GM20000 (cell line): Measurements from ENCODE around the gene SNAP23.

Experiments
- DNase-seq: peaks from one replicate; pipeline ENCODE4 v3.0.0; 2012; ENCODE audit warnings: low spot score
- TF ChIP-seq, protein P1 (sequence below): IDR thresholded peaks from 2 replicates; pipeline ENCODE4 v1.5.1; 2012; ENCODE audit warnings: mild to moderate bottlenecking, control low read depth; ENCODE audit errors: extremely low read depth, missing control alignments

The SNAP23 gene

DNA sequence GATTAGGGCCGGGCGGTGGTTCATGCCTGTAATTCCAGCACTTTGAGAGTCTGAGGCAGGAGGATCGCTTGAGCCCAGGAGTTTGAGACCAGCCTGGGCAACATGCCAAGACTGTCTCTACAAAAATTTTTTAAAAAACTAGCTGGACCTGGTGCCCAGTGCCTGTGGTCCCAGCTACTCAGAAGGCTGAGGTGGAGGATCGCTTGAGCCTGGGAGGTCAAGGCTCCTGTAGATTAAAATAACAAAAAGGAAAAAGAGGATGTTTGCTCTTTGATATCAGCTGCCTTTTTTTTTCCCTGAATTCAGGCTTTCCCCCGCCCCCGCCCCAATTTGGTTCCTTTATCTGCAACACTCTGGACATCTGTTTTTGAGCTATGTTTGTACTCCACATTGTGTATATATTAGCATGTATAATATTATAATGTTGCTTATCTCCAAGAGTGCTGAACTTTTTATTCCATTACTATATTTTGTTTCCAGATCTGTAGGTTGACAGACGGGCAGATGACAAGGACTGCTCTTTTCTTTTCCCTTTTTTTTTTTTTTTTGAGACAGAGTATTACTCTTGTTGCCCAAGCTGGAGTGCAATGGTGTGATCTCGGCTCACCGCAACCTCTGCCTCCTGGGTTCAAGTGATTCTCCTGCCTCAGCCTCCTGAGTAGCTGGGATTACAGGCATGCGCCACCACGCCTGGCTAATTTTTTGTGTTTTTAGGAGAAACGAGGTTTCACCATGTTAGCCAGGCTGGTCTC, 4.6 kb downstream of the SNAP23 start:
- DNase-seq: no peak
- TF ChIP-seq, protein P1, sequence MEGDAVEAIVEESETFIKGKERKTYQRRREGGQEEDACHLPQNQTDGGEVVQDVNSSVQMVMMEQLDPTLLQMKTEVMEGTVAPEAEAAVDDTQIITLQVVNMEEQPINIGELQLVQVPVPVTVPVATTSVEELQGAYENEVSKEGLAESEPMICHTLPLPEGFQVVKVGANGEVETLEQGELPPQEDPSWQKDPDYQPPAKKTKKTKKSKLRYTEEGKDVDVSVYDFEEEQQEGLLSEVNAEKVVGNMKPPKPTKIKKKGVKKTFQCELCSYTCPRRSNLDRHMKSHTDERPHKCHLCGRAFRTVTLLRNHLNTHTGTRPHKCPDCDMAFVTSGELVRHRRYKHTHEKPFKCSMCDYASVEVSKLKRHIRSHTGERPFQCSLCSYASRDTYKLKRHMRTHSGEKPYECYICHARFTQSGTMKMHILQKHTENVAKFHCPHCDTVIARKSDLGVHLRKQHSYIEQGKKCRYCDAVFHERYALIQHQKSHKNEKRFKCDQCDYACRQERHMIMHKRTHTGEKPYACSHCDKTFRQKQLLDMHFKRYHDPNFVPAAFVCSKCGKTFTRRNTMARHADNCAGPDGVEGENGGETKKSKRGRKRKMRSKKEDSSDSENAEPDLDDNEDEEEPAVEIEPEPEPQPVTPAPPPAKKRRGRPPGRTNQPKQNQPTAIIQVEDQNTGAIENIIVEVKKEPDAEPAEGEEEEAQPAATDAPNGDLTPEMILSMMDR: no peak

DNA sequence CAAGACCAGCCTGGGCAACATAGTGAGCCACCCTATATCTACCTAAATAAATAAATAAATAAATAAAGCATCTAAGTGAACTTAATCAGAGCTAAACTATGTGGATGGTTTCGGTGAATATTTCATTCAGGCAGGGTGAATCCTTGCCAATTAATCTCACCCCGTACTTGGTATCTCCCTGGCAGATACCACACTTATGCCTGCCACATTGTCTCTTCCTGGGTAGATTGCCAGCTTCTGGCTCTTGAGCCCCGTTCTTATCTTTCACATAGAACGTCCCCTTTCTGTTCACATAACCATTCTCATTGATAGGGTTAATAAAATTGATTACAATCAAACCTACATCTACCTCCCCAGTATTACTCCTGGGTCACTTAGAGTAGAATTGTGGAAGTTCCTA, 7.0 kb downstream of the SNAP23 start:
- TF ChIP-seq, protein P1: no peak
- DNase-seq: no peak

DNA sequence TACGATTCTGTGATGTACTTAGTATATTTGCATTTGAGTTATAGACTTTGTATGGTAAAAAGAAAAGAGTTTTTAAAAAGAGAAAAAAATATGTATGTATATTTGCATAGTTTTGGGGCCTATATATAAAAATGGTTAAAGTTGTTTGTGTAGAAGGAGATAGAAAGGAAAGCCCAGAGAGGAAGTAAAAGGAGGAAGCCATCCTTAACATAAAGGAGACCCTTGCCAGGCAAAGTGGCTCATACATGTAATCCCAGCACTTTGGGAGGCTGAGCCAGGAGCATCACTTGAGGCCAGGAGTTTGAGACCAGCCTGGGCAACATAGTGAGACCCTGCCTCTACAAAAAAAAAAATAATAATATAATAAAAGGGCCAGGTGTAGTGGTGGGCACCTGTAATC, 8.4 kb downstream of the SNAP23 start:
- DNase-seq: no peak
- TF ChIP-seq, protein P1: no peak

DNA sequence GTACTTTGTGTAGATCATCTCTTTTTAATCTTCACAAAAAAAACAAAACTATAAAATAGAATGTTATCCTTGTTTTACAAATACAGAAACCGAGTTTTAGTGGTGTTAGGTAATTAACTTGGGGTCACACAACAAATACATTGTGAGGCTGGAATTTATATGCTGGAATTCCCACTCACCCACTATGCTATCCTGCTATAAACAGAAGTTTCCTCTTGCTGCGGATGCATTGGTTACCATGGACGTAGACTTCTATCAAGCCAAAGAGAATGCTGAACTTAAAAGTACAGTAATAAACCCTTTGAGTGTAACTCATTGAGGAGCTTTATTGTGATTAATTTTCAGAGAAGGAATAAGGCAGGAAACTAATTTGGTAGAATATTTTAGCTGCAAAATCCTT, 9.2 kb downstream of the SNAP23 start:
- TF ChIP-seq, protein P1: no peak
- no peak for DNase-seq

DNA sequence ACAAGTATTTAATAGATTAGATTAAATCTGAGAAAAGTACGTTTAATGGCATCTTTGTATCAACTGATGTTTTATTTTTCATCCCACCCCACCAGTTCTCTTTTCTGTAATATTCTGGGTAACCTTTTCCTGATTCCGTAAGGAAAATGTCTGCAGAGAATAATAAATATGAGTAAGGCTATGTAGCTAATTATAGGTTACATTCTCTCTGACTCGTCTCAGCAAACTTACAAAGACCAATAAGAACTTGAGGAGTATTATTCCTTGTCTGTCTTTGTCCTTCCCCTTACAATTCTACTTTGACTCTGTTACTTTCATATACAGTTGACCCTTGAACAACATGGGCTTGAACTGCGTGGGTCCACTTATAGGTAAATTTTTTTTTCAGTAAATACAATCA, 12.1 kb downstream of the SNAP23 start:
- no peak for DNase-seq
- TF ChIP-seq, protein P1: no peak

DNA sequence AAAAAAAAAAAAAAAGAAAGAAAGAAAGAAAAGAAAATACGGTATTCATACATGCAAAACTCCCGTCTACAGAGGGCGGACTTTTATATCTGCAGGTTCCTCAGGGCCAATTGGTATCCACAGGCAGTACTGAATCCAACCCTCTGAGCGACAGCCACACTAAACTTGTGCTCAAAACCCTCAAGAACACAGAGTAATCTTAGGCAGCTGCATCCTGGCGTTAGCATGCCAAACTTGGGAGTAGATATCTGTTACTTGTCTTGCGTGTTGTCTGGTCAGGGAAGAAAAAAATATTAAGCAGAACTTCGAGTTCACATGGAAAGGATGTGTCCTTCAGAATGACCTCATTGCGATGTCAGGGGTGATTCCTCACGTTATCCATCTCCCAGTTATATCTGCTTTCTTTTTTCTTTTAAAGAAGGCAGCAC, 12.8 kb downstream of the SNAP23 start:
- DNase-seq: no peak
- TF ChIP-seq, protein P1: no peak

DNA sequence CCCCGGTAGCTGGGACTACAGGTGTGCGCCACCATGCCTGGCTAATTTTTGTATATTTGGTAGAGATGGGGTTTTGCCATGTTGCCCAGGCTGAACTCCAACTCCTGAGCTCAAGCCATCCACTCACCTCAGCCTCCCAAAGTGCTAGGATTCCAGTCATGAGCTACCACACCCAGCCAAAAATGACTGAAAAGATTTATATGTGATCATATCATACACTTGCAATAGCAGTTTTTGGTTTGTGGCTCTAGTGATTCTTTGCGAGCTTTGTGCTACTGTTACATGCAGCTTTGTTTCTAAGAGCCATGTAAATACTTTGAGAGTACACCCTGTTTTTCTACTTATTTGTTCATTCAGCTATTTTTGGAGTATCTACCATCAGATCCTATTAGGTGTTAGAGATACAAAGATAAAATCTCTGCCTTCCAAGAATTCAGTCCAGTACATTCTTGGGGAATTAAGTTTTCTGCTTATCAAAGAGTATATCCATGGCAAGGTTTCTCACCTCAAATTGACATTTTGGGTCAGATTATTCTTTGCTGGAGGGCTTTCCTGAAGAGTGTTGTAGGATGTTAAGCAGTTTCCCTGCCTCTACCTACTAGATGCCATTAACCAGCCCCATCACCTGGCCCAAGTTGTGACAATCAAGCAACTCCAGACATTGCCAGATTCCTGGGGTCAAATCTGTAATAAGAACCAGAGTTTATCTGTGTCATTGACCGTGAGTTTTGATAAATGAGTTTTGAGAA, 15.0 kb downstream of the SNAP23 start:
- TF ChIP-seq, protein P1: no peak
- DNase-seq: no peak
